ENCODE results near the gene BTAF1.

The BTAF1 gene

DNA sequence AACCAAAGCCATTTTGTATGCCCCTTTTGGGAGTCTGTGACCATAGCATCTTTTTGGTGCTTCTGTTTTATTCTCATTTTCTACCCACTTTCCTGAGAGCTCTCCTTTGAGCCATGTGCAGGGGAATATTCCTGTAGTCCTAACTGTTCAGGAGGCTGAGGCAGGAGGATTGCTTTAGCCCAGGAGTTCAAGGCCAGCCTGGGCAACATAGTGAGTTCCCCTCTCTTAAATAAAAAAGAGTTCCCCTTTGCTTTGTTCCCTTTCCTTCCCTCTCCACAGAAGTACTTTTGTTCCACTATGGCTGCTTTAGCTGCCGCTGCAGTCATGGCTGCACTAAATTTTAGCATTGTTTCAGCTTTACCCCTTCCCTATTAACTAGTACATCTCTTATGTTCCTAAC, 85.9 kb downstream of the BTAF1 start:
- H3K27me3 ChIP-seq (ENCODE audit: control insufficient read depth, low read length), result no peaks in the 10 kb centered on the region
- H3K79me2 ChIP-seq (ENCODE audit: control insufficient read depth, low read length), result no peaks in the 10 kb centered on the region
- no peaks in the 10 kb centered on the region for H3K9me3 ChIP-seq (ENCODE audit: control insufficient read depth, insufficient read depth, low read length)
- no peak for TF ChIP-seq EZH2phosphoT487 (IDR thresholded peaks at IDR 0.05; ENCODE audit: borderline replicate concordance, low read length)
- 0 out of 2 replicates have a peak, but pooled peaks cover 3% of the 10 kb centered on the region for H3F3A ChIP-seq (ENCODE audit: control insufficient read depth, insufficient read depth)
- H3K4me3 ChIP-seq (ENCODE audit: low read length), result no peak overlapping the region
- H3K27ac ChIP-seq (ENCODE audit: low read depth, low read length), result no peak overlapping the region
- H3K4me1 ChIP-seq (ENCODE audit: control insufficient read depth, low read length), result no peaks in the 10 kb centered on the region
- H4K20me1 ChIP-seq (ENCODE audit: control insufficient read depth, insufficient read depth, low read depth, low read length), result no peaks in the 10 kb centered on the region
- H3K9me2 ChIP-seq (replicated peaks; ENCODE audit: control insufficient read depth, low read length), result no peaks in the 10 kb centered on the region
- H3K36me3 ChIP-seq (ENCODE audit: control insufficient read depth, low read length), result peaks cover 51% of the 10 kb centered on the region
- no peak overlapping the region for H3K4me2 ChIP-seq (ENCODE audit: low read length)

DNA sequence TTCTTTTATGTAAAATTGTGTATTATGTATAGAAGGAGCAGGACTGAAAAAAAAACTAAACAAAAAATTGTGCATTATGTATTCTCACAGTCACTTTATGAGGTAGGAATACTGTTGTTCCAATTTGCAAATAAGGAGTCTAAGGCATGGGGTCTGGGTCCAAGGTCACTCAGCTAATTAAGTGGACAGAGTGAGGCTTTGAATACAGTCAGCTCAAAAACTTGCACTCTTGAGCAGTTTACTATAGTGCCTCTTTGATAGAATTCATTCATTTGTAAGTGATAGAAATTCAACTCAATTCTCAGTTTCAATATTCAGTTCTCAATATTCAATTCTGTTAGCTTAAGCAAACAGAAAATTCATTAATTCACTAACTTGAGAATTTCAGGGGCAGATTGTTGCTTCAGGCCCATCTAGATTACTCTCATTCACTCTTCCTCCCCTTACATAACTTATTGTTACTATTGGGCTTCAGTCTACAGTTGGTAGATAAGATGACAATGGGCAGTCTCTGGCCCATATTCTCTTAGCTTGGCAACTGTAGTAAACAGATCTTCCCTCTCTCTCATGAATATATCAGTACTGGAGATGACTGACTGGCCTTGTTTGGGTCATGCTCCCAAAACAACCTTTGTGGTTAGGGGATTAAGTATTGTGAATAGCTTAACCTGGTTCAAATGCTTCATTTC, 86.6 kb downstream of the BTAF1 start:
- H3K9me2 ChIP-seq (replicated peaks; ENCODE audit: control insufficient read depth, low read length), result no peaks in the 10 kb centered on the region
- H3K4me1 ChIP-seq (ENCODE audit: control insufficient read depth, low read length), result no peaks in the 10 kb centered on the region
- H3K27ac ChIP-seq (ENCODE audit: low read depth, low read length), result no peak overlapping the region
- no peaks in the 10 kb centered on the region for H3K79me2 ChIP-seq (ENCODE audit: control insufficient read depth, low read length)
- peaks cover 59% of the 10 kb centered on the region for H3K36me3 ChIP-seq (ENCODE audit: control insufficient read depth, low read length)
- H4K20me1 ChIP-seq (ENCODE audit: control insufficient read depth, insufficient read depth, low read depth, low read length), result no peaks in the 10 kb centered on the region
- 0 out of 2 replicates have a peak, but pooled peaks cover 3% of the 10 kb centered on the region for H3F3A ChIP-seq (ENCODE audit: control insufficient read depth, insufficient read depth)
- TF ChIP-seq, protein P1, sequence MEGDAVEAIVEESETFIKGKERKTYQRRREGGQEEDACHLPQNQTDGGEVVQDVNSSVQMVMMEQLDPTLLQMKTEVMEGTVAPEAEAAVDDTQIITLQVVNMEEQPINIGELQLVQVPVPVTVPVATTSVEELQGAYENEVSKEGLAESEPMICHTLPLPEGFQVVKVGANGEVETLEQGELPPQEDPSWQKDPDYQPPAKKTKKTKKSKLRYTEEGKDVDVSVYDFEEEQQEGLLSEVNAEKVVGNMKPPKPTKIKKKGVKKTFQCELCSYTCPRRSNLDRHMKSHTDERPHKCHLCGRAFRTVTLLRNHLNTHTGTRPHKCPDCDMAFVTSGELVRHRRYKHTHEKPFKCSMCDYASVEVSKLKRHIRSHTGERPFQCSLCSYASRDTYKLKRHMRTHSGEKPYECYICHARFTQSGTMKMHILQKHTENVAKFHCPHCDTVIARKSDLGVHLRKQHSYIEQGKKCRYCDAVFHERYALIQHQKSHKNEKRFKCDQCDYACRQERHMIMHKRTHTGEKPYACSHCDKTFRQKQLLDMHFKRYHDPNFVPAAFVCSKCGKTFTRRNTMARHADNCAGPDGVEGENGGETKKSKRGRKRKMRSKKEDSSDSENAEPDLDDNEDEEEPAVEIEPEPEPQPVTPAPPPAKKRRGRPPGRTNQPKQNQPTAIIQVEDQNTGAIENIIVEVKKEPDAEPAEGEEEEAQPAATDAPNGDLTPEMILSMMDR (IDR thresholded peaks at IDR 0.05; ENCODE audit: low read depth, low read length, poor library complexity, severe bottlenecking), result no peak
- TF ChIP-seq EZH2phosphoT487 (IDR thresholded peaks at IDR 0.05; ENCODE audit: borderline replicate concordance, low read length), result no peak
- H3K27me3 ChIP-seq (ENCODE audit: control insufficient read depth, low read length), result no peaks in the 10 kb centered on the region
- H3K4me3 ChIP-seq (ENCODE audit: low read length), result no peak overlapping the region
- no peak overlapping the region for H3K4me2 ChIP-seq (ENCODE audit: low read length)
- H3K9me3 ChIP-seq (ENCODE audit: control insufficient read depth, insufficient read depth, low read length), result no peaks in the 10 kb centered on the region

DNA sequence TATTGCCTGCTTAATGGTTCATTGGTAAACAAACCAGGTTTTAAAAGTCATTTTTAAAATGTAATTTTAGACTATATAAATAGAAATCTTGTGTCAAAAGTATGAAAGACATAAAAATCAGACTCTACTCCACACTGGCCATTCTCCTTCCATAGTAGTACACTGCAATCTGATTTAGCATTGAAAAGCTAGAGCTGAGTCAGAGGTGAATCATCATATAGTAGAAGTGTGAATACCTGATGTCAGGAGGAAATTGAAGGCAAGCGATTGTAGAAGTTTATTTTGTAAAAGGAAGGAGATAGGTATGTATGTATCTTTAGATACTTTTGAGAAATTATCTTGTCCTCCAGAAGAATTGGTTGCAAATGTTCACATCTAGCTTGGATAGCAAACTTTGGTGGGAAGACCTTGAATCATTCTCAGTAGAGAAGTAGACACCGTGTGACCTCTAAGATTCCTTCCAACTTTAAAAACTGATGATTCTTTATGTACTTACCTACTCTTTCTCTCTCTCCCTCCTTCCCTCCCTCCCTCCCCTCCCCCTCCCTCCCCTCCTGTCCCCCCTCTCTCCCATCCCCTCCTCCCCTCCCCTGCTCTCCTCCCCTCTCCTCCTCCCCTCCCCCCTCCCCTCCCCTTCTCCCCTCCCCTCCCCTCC, 88.1 kb downstream of the BTAF1 start:
- H3K79me2 ChIP-seq (ENCODE audit: control insufficient read depth, low read length), result no peaks in the 10 kb centered on the region
- 0 out of 2 replicates have a peak, but pooled peaks cover 3% of the 10 kb centered on the region for H3F3A ChIP-seq (ENCODE audit: control insufficient read depth, insufficient read depth)
- H3K9me2 ChIP-seq (replicated peaks; ENCODE audit: control insufficient read depth, low read length), result no peaks in the 10 kb centered on the region
- H3K36me3 ChIP-seq (ENCODE audit: control insufficient read depth, low read length), result peaks cover 73% of the 10 kb centered on the region
- H4K20me1 ChIP-seq (ENCODE audit: control insufficient read depth, insufficient read depth, low read depth, low read length), result no peaks in the 10 kb centered on the region
- no peaks in the 10 kb centered on the region for H3K9me3 ChIP-seq (ENCODE audit: control insufficient read depth, insufficient read depth, low read length)
- H3K4me1 ChIP-seq (ENCODE audit: control insufficient read depth, low read length), result no peaks in the 10 kb centered on the region
- no peak overlapping the region for H3K4me3 ChIP-seq (ENCODE audit: low read length)
- no peak overlapping the region for H3K4me2 ChIP-seq (ENCODE audit: low read length)
- no peaks in the 10 kb centered on the region for H3K27me3 ChIP-seq (ENCODE audit: control insufficient read depth, low read length)
- TF ChIP-seq EZH2phosphoT487 (IDR thresholded peaks at IDR 0.05; ENCODE audit: borderline replicate concordance, low read length), result no peak
- TF ChIP-seq, protein P1 (IDR thresholded peaks at IDR 0.05; ENCODE audit: low read depth, low read length, poor library complexity, severe bottlenecking), result no peak
- H3K27ac ChIP-seq (ENCODE audit: low read depth, low read length), result no peak overlapping the region

DNA sequence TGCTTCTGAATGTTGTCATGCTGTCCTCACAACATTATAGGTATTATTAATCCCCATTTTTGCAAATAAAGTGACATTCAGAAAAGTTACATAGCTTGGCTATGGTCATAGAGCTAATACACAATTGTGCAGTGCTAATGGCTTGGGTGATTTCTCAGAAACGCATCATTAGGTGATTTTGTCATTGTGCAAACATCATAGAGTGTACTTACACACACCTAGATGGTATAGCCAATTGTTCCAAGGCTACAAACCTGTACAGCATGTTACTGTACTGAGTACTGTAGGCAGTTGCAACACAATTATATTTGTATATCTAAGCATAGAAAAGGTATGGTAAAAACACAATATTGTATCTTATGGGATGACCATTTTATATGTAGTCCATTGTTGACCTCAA, 91.0 kb downstream of the BTAF1 start:
- Histone ChIP-seq H3K9me2 (replicated peaks; ENCODE audit: control insufficient read depth, low read length) (no peaks in the 10 kb centered on the region), H3K27me3 (ENCODE audit: control insufficient read depth, low read length) (no peaks in the 10 kb centered on the region), H3K4me1 (ENCODE audit: control insufficient read depth, low read length) (no peaks in the 10 kb centered on the region), H3K4me3 (ENCODE audit: low read length) (no peak overlapping the region), H3F3A (ENCODE audit: control insufficient read depth, insufficient read depth) (0 out of 2 replicates have a peak, but pooled peaks cover 3% of the 10 kb centered on the region), H3K27ac (ENCODE audit: low read depth, low read length) (no peak overlapping the region), H3K36me3 (ENCODE audit: control insufficient read depth, low read length) (peaks cover 82% of the 10 kb centered on the region), H3K4me2 (ENCODE audit: low read length) (no peak overlapping the region), H3K79me2 (ENCODE audit: control insufficient read depth, low read length) (no peaks in the 10 kb centered on the region), H4K20me1 (ENCODE audit: control insufficient read depth, insufficient read depth, low read depth, low read length) (no peaks in the 10 kb centered on the region), H3K9me3 (ENCODE audit: control insufficient read depth, insufficient read depth, low read length) (no peaks in the 10 kb centered on the region)
- TF ChIP-seq EZH2phosphoT487 (IDR thresholded peaks at IDR 0.05; ENCODE audit: borderline replicate concordance, low read length), result no peak
- TF ChIP-seq, protein P1 (IDR thresholded peaks at IDR 0.05; ENCODE audit: low read depth, low read length, poor library complexity, severe bottlenecking), result no peak

Data from DOHH2 (cell line).